Activated naive CD4-positive, alpha-beta T cell treated with anti-CD3 and anti-CD28 coated beads, Interleukin-2, amount 50 U/mL, for 24 hours (primary cell): Measurements from ENCODE around the gene PIP5K1B.

Experiments
- H3K27ac Mint-ChIP-seq: one replicate; pipeline ENCODE4 v1.8.0; 2021; ENCODE audit warnings: mild to moderate bottlenecking, mixed read lengths
- H3K27me3 Mint-ChIP-seq: one replicate; pipeline ENCODE4 v1.8.0; 2021; ENCODE audit warnings: mixed read lengths
- H3K36me3 Mint-ChIP-seq: one replicate; pipeline ENCODE4 v1.8.0; 2021; ENCODE audit warnings: mixed read lengths
- H3K4me1 Mint-ChIP-seq: one replicate; pipeline ENCODE4 v1.8.0; 2021; ENCODE audit warnings: mixed read lengths
- H3K4me3 Mint-ChIP-seq: one replicate; pipeline ENCODE4 v1.8.0; 2021; ENCODE audit warnings: mild to moderate bottlenecking, mixed read lengths
- H3K9me3 Mint-ChIP-seq: one replicate; pipeline ENCODE4 v1.8.0; 2021; ENCODE audit warnings: mixed read lengths

The PIP5K1B gene

DNA sequence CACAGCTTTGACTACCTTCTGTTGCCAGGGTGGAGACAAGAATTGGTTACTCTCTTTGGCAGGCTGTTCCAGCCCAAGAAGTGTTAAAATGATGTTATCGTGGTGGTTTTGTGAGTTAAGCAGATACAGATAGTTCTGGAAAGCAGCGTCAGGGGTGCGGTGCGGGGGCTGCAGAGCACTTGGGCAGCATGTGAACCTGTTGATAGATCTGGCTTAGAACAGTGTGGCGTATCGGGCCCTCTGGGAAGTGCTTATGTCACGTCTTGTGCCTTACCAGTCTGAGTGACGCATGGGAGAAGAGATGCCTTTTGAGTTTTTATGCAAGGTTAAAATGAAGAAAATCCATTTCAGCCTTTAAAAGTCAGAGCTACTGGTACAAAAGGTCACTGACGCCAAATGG, 156.4 kb downstream of the PIP5K1B start:
- Mint-ChIP-seq H3K4me1 (no peaks in the 10 kb centered on the region), H3K9me3 (no peaks in the 10 kb centered on the region), H3K36me3 (no peaks in the 10 kb centered on the region), H3K27ac (no peak overlapping the region), H3K27me3 (no peaks in the 10 kb centered on the region), H3K4me3 (no peak overlapping the region)

DNA sequence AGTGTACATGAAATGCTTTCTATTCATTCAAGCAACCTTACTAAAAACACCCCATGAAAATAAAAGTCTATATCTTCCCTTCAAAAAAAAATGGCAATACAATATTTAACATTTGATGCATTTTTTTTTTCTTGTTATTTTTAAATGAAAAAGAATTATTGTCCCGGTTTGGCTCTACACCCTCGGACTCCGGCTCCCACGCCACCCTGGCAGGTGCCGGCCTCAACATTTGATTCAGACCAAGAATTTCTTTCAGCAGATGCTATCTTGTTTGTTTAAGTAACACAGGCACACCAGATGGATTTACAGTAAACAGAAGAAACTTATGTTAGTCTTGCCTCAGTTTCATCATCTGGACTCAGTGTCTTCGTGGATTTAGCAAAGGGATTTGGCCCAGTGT, 162.0 kb downstream of the PIP5K1B start:
- no peak overlapping the region for H3K27ac Mint-ChIP-seq
- no peaks in the 10 kb centered on the region for H3K27me3 Mint-ChIP-seq
- H3K9me3 Mint-ChIP-seq, result no peaks in the 10 kb centered on the region
- H3K36me3 Mint-ChIP-seq, result no peaks in the 10 kb centered on the region
- no peak overlapping the region for H3K4me3 Mint-ChIP-seq
- H3K4me1 Mint-ChIP-seq, result no peaks in the 10 kb centered on the region

DNA sequence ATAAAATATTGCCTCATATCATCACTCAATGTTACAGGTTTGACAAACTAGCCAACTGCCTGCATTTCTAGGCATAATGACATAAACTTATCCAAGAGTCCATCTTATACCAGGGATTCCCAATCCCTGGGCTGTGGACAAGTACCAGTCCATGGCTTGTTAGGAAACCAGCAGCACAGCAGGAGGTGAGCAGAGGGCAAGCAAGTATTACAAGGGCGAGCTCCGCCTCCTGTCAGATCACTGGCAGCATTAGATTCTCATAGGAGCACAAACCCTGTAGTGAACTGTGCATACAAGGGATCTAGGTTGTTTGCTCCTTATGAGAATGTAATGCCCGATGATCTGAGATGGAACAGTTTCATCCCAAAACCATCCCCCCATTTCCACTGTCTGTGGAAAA, 164.0 kb downstream of the PIP5K1B start:
- Mint-ChIP-seq H3K27me3 (no peaks in the 10 kb centered on the region), H3K4me1 (no peaks in the 10 kb centered on the region), H3K4me3 (no peak overlapping the region), H3K9me3 (no peaks in the 10 kb centered on the region), H3K27ac (no peak overlapping the region), H3K36me3 (no peaks in the 10 kb centered on the region)

DNA sequence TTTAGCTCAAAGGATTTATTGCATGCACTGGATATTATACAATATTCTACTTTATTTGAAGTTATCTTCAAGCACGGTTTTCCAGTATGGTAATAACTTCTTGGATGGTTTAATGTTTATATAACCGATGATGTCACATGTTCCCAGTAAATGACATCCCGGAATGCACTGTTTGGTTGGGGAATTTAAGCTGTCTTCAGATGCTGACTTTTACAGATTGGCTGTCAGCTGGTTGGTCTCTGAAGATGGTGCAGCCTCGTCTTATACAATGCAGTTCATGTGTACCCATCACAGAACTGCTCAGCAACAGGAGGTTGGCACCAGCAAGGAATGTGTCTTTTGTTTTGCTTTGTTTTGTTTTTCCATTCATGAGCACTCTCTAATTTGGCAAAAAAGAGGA, 165.0 kb downstream of the PIP5K1B start:
- Mint-ChIP-seq H3K9me3 (no peaks in the 10 kb centered on the region), H3K27ac (no peak overlapping the region), H3K4me3 (no peak overlapping the region), H3K4me1 (no peaks in the 10 kb centered on the region), H3K36me3 (no peaks in the 10 kb centered on the region), H3K27me3 (no peaks in the 10 kb centered on the region)

DNA sequence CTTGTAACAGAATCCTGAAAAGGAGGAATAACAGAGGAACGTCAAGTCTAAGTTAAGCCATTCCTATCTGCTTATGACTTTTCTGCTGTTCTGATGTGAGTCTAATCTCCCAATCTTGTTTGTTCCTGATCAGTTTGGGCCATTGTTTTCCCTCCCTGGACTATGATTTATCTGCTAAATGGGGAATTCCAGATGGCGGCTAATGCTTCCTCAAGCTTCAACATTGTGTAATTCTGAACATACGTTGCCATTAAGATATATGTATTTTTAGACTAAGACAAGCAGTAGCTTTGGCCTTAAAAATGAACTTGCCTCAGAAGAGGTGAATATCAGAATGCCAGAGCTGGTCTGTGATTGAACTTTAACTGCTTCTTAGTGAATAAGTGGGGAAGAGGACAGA, 166.2 kb downstream of the PIP5K1B start:
- no peaks in the 10 kb centered on the region for H3K4me1 Mint-ChIP-seq
- H3K9me3 Mint-ChIP-seq, result no peaks in the 10 kb centered on the region
- H3K27ac Mint-ChIP-seq, result no peak overlapping the region
- no peaks in the 10 kb centered on the region for H3K27me3 Mint-ChIP-seq
- no peak overlapping the region for H3K4me3 Mint-ChIP-seq
- H3K36me3 Mint-ChIP-seq, result no peaks in the 10 kb centered on the region

DNA sequence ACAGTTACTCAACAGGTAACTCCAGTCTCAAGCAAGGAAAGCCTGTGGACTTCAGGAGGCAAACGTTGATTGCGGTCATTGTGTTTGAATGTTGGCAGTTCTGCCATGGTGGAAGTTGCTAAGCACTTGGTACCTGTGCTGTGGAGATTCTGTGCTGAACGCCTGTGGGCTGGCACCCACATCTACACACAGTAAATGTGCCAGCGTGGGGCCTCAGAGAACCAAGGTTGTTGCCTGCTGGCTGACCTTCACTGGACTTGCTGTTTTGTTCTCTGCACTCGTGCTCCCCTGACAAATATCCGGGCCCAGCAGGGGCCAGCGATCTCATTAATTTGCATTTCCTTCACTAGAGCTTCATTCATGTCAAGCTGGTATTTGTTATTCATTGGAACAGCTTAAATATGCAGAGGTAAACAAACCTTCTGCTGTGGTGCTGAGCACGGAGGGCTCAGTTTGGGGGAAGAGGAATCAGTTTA, 167.0 kb downstream of the PIP5K1B start:
- Mint-ChIP-seq H3K27me3 (no peaks in the 10 kb centered on the region), H3K4me1 (no peaks in the 10 kb centered on the region), H3K4me3 (no peak overlapping the region), H3K9me3 (no peaks in the 10 kb centered on the region), H3K27ac (no peak overlapping the region), H3K36me3 (no peaks in the 10 kb centered on the region)

DNA sequence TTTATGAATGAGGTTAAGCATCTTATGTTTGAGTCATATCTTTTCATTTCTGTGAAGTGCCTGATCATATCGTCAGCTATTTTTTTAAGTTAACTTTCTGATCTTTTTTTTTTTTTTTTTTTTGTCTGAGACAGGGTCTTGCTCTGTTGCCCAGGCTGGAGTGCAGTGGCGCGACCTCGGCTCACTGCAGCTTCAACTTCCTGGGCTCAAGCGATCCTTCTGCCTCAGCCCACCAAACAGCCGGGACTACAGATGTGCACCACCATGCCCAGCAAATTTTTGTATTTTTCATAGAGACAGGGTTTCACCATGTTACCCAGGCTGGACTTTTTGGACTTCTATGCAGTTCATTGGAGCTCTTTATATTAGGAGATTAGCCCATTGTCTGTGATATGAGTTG, 168.1 kb downstream of the PIP5K1B start:
- no peaks in the 10 kb centered on the region for H3K36me3 Mint-ChIP-seq
- no peak overlapping the region for H3K4me3 Mint-ChIP-seq
- H3K27ac Mint-ChIP-seq, result no peak overlapping the region
- no peaks in the 10 kb centered on the region for H3K4me1 Mint-ChIP-seq
- no peaks in the 10 kb centered on the region for H3K9me3 Mint-ChIP-seq
- no peaks in the 10 kb centered on the region for H3K27me3 Mint-ChIP-seq

DNA sequence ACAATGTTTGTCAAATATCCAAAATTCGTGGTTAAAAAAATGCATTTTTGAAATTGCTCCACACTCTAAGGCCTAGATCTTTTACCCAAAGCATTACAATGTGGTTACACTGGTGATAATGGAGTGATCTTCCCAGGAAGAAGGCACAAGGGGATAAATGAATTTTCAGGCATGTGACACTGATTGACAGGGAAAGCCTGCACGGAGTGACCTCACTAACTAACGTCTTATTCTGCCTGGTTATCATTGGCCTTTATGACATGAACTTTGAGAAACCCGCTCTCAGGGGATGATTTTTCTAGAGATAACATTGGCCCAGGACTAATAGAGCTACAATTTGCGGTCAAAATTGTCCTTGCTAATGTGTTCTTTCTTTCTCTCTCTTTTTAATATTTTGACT, 171.2 kb downstream of the PIP5K1B start:
- H3K4me1 Mint-ChIP-seq, result no peaks in the 10 kb centered on the region
- no peaks in the 10 kb centered on the region for H3K9me3 Mint-ChIP-seq
- no peak overlapping the region for H3K27ac Mint-ChIP-seq
- no peaks in the 10 kb centered on the region for H3K27me3 Mint-ChIP-seq
- H3K4me3 Mint-ChIP-seq, result no peak overlapping the region
- no peaks in the 10 kb centered on the region for H3K36me3 Mint-ChIP-seq

DNA sequence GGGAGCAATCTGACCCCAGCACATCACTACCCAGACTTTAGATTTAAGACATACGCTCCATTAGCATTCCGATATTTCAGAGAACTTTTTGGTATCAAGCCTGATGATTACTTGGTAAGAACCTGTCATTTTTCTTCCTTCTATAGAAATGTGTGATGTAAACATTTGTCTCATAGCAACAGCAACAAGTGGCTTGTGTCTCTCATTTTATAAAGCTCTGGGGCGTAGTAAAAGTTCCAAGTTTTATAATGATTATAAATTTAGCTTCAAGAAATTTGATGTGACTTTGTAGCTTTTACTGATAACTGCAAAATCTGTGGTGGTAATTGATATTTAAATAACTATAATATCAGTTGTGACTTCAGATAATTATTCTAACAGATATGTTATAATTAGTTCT, 171.6 kb downstream of the PIP5K1B start:
- H3K9me3 Mint-ChIP-seq, result no peaks in the 10 kb centered on the region
- no peak overlapping the region for H3K27ac Mint-ChIP-seq
- H3K36me3 Mint-ChIP-seq, result no peaks in the 10 kb centered on the region
- no peaks in the 10 kb centered on the region for H3K27me3 Mint-ChIP-seq
- H3K4me3 Mint-ChIP-seq, result no peak overlapping the region
- no peaks in the 10 kb centered on the region for H3K4me1 Mint-ChIP-seq

DNA sequence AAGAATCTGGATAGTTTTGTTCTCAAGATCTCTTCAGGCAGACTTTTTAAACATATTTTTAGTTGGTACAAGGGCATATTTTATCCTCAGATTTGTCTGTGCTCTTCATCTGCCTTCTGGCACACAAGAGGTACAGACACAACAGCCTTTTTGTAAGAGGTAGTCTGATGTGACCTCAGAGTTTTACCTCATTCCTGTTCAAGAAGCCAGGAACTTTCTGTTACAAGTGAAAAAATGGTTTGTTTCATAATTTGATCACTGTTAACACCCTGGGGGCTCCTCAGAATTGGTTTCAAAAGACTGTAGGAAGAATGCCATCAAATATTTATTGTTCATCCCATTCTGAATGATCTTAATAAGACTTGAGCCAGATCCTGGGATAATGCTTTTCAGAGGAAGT, 172.2 kb downstream of the PIP5K1B start:
- H3K9me3 Mint-ChIP-seq, result no peaks in the 10 kb centered on the region
- H3K4me3 Mint-ChIP-seq, result no peak overlapping the region
- no peak overlapping the region for H3K27ac Mint-ChIP-seq
- H3K4me1 Mint-ChIP-seq, result no peaks in the 10 kb centered on the region
- H3K27me3 Mint-ChIP-seq, result no peaks in the 10 kb centered on the region
- no peaks in the 10 kb centered on the region for H3K36me3 Mint-ChIP-seq

DNA sequence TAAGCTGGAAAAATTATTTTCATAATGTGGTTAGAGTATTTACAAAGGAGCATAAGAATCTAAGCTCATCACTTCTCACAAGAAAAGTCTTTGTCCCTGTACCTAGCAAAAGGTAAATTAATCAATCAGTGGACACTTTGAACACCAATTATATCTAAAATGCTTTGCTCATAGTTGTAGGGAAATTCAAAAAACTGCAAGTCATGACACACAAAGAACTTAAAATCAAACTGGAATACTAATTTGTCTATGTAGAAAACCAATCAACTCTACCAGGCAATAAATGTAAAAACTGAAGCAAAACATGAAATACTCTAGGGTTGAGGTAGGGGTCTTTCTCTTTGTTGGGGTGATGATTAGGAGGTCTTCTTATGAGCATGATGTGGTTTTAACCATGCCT, 173.4 kb downstream of the PIP5K1B start:
- H3K4me1 Mint-ChIP-seq, result peaks cover 6% of the 10 kb centered on the region
- no peak overlapping the region for H3K27ac Mint-ChIP-seq
- H3K27me3 Mint-ChIP-seq, result no peaks in the 10 kb centered on the region
- H3K4me3 Mint-ChIP-seq, result no peak overlapping the region
- H3K36me3 Mint-ChIP-seq, result no peaks in the 10 kb centered on the region
- H3K9me3 Mint-ChIP-seq, result no peaks in the 10 kb centered on the region

DNA sequence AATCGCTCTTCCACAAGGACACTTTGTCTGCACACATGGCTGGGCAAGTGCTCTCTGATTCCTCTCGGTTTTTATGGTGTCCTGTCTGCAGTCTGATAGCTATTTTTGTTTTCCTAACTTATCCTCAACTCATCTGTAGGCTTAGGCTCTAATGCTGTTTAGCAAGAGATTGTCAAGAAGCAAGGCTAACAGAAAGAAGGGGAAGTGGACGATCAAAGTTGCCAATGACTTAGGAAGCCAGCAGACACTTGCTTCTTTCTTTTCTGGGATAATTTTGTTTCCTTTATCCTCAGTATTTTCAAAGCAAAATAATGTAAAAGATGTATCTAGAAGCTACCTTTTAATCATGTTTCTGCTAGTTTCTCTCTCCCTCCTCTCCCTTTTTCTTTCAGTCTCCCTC, 178.2 kb downstream of the PIP5K1B start:
- H3K27me3 Mint-ChIP-seq, result no peaks in the 10 kb centered on the region
- peak overlapping the region; percentile 45 for H3K4me3 Mint-ChIP-seq
- H3K36me3 Mint-ChIP-seq, result no peaks in the 10 kb centered on the region
- H3K27ac Mint-ChIP-seq, result no peak overlapping the region
- H3K4me1 Mint-ChIP-seq, result peaks cover 41% of the 10 kb centered on the region
- no peaks in the 10 kb centered on the region for H3K9me3 Mint-ChIP-seq

DNA sequence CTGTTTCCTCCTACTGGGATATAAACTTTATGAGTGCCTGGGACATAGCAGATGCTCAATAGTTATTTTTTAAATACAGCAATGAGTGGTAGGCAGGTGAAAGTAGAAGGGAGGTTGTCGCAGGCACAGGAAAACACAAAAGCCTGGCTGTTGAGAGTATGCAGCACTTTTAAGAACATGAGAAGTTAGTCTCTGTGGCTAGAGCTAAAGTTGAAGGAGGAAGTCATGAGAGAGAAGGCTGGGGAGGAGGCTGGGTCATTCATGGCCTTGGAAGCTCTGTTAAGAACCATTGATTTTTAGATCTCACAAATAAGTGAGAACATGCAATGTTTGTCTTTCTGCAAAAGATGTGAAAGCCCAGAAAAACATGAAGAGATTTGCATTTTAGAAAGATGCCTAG, 182.2 kb downstream of the PIP5K1B start:
- H3K27me3 Mint-ChIP-seq, result no peaks in the 10 kb centered on the region
- H3K4me3 Mint-ChIP-seq, result peak overlapping the region; percentile 42
- peak overlapping the region; percentile 25 for H3K27ac Mint-ChIP-seq

DNA sequence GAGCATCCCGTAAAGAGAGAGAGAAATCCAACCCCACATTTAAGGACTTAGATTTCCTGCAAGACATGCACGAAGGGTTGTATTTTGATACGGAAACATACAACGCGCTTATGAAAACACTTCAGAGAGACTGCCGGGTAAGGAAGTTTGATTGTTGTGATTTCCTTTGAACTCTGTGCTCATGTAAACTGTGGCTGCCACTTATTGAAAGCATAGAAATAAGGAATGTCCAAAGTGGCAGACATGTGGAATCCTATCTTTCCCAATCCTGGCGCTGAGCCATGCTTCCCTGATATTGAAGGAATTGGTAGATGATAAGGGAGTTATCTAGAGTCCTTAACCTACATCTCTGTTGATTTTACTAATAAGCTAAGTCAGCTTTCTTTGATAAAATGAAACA, 189.5 kb downstream of the PIP5K1B start:
- Mint-ChIP-seq H3K9me3 (no peaks in the 10 kb centered on the region), H3K4me1 (peaks cover 58% of the 10 kb centered on the region), H3K27me3 (no peaks in the 10 kb centered on the region), H3K27ac (peak overlapping the region; percentile 94), H3K36me3 (no peaks in the 10 kb centered on the region), H3K4me3 (peak overlapping the region; percentile 82)

More for the DNA sequence above, 182.2 kb downstream of the PIP5K1B start:
- Mint-ChIP-seq H3K9me3 (no peaks in the 10 kb centered on the region), H3K4me1 (peaks cover 49% of the 10 kb centered on the region), H3K36me3 (no peaks in the 10 kb centered on the region)

DNA sequence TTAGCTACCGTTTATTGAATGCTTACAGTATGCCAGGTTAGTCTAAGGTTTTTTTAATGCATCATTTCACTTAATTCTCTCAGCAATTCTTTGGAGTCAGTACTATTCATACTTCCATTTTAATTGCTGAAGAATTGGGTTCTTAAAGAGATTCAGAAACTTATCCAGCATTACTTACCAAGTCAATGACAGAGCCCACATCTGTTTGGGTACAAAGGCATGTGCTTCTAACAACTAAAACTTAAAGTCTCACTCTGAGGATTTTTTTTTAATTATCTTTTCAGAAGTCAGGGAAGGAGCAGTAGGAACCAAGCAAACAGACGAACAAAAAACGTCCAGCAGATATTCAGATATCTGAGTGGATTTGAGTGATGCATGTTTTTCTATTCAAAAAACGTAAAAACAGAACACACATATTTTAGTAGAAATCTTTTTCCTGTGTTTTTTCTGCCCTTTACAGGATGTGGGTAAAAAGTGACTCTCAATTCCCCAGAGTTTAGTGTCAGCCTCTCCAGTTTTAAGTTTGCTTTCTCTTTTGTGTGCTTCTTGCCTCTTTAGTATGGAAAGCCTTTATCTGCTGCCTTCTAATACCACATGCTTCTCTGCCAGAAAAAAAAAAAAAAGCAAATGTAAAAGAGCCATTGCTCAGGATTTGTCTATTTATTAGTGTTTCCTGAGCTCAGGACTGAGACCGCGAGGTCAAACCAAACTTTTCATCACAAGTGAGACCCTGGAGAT, 190.9 kb downstream of the PIP5K1B start:
- Mint-ChIP-seq H3K4me3 (peak overlapping the region; percentile 83), H3K36me3 (no peaks in the 10 kb centered on the region), H3K27me3 (no peaks in the 10 kb centered on the region), H3K9me3 (no peaks in the 10 kb centered on the region), H3K4me1 (peaks cover 58% of the 10 kb centered on the region), H3K27ac (peak overlapping the region; percentile 97)

DNA sequence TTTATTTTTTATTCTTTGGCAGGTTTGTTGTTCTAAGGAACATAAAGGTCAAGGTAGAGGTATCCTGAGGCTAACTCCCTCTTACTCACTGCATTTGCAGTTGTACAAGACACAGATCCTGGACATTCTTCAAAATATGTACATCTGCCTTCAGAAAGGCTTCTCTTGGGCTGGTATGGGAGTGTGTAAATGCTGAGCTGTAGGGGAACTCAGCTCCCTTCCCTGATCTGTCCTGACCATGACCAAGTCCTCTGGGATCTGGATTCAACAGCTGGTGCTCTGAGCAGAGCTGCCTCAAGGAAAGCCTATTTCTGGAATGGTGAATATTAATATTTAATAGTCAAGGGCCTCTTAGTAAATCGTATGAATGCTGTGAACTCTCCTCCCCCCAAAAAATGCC, 191.4 kb downstream of the PIP5K1B start:
- Mint-ChIP-seq H3K4me1 (peaks cover 58% of the 10 kb centered on the region), H3K27ac (peak overlapping the region; percentile 97)

DNA sequence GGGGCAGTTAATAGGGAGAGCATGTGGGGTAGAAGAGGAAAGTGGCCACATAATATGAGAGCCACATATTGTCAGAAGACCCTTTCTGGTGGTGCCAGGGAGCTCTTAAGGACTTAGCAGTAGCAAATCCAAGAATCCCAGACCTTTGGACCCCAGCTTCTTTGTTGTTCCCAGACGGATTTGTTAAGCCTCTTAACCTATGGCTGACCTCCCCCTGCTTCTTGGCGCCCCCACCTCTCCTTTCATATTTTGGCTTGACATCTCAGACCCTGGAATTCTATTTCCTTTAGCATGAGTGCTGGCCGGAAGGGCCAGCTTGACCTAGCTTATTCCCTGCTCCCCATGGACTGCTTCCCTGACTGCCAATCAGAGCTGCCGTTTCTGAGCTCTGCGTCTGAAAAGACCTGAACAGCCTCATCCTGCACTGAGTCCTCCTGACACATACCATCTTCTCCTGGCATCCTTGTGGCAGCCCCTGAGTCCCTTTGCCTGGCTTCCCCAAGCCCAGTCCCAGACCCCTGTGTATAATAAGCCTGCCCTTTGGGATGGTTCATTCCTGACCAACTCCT, 192.6 kb downstream of the PIP5K1B start:
- Mint-ChIP-seq H3K36me3 (no peaks in the 10 kb centered on the region), H3K27ac (no peak overlapping the region), H3K9me3 (no peaks in the 10 kb centered on the region), H3K27me3 (no peaks in the 10 kb centered on the region), H3K4me1 (peaks cover 58% of the 10 kb centered on the region), H3K4me3 (no peak overlapping the region)

More for the DNA sequence above, 191.4 kb downstream of the PIP5K1B start:
- Mint-ChIP-seq H3K27me3 (no peaks in the 10 kb centered on the region), H3K4me3 (peak overlapping the region; percentile 83), H3K9me3 (no peaks in the 10 kb centered on the region), H3K36me3 (no peaks in the 10 kb centered on the region)
